AG10803 (cell line): ENCODE measurements around the gene SYT15.

Source experiments
- DNase-seq: peaks from one replicate; pipeline ENCODE4 v3.0.0; 2010; ENCODE audit warnings: low read depth
- H3K4me3 ChIP-seq: 2 replicates; pipeline ENCODE4 v1.5.1; 2011; ENCODE audit warnings: mild to moderate bottlenecking, low read length, control low read depth
- TF ChIP-seq, protein P1 (sequence below): conservative IDR thresholded peaks from 2 replicates; pipeline ENCODE4 v1.5.1; 2011; ENCODE audit warnings: mild to moderate bottlenecking, low read length, control low read depth, inconsistent platforms

Gene SYT15

DNA sequence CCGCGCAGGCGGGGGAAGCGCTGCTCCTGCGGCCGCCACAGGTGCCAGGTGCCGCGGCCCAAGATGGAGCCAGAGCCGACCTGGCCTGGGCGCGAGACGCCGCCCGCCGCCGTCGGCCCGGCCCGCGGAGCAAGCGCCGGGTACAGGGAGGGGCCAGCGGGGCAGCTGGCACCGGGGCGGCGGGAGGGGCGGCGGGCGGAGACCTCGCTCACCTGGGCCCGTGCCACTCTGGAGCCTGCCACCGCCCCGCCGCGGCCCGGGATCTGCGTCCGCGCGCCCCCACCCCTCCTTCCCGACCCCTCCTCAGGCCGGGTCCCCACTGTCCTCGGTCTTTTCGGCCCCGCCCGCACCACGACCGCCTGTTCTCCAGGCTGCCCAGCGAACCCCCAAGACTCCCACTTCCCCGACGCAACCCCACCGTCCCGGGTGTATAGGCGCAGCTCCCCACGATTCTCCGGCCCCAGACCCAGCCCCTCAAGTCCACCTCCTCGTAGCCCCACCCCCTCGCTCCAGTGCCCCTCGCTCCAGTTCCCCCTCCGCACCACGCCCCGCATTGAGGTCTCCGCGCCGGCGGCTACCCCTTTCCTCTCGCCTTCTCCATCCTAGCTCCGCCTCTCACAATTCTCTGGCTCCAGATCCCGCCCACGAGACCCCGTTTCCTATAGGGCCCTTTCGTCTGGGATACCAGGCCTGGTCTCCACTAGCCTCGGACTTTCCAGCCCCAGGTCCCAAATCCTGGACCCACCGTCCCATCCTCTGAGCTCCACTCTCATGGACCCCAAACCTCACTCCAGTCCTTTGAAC lies 22.2 kb upstream of the SYT15 start, which contains the start of gene GPRIN2:
Gene GPRIN2, minus strand, starts transcription at position 144 of the 804 bp plus-strand sequence. CDS start 5,922 bp downstream, outside the sequence.
- TF ChIP-seq, protein P1, sequence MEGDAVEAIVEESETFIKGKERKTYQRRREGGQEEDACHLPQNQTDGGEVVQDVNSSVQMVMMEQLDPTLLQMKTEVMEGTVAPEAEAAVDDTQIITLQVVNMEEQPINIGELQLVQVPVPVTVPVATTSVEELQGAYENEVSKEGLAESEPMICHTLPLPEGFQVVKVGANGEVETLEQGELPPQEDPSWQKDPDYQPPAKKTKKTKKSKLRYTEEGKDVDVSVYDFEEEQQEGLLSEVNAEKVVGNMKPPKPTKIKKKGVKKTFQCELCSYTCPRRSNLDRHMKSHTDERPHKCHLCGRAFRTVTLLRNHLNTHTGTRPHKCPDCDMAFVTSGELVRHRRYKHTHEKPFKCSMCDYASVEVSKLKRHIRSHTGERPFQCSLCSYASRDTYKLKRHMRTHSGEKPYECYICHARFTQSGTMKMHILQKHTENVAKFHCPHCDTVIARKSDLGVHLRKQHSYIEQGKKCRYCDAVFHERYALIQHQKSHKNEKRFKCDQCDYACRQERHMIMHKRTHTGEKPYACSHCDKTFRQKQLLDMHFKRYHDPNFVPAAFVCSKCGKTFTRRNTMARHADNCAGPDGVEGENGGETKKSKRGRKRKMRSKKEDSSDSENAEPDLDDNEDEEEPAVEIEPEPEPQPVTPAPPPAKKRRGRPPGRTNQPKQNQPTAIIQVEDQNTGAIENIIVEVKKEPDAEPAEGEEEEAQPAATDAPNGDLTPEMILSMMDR = no peak
- no peak within 1 kb of the TSS for H3K4me3 ChIP-seq
- DNase-seq = no peak

DNA sequence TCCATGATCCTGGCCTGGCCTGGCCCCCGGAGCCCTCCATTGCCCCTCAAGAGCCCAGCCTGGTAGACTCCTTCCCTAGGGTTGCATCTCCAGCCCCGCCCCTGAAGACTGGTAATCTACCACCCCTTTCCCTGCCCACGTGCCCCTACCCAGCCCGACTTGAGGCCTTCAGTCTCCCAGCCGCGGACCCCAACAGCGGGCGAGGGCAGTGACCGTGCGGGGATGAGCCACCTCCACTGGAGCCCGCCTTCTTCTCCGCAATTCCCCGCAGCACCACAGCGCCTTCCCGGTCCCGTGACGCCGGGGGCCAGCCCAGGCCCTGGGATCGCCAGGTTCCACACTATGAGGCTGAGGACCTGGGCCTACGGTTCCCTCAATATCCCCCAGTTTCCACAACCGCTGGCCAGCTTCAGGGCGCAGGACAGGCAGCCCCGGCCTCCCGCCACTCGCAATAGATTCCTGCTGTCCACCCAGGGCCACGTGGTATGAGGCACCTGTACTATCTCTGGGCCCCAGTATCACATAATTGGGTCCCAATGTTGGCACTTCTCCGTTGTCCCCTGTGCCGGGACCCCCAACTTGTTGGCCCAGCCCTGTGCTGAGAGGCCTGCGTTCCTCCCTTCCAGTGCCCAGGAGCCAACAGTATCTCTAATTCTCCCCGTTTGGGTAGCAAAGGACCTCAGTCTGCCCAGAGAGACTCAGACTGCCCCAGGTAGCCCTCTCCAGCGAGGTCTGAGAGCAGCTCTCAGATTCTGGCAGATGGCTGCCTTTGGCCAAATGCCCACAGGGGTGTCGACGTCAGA lies 21.4 kb upstream of the SYT15 start:
- TF ChIP-seq, protein P1 = no peak
- no peak for DNase-seq
- H3K4me3 ChIP-seq = no peak overlapping the region

DNA sequence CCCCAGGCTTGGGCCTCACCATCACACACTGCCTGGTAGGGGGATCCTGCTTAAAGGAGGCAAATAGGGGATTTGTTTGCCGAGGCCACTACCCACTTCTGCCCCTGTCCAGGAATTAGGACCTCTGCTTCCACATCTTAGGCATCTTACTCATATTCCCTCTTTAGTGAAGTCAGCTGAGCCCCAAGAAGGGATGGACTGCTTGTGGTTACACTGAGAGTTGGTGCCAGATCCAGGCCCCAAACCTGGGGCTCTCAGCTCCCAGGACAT lies 20.9 kb upstream of the SYT15 start:
- DNase-seq = no peak
- TF ChIP-seq, protein P1 = no peak
- no peak overlapping the region for H3K4me3 ChIP-seq

DNA sequence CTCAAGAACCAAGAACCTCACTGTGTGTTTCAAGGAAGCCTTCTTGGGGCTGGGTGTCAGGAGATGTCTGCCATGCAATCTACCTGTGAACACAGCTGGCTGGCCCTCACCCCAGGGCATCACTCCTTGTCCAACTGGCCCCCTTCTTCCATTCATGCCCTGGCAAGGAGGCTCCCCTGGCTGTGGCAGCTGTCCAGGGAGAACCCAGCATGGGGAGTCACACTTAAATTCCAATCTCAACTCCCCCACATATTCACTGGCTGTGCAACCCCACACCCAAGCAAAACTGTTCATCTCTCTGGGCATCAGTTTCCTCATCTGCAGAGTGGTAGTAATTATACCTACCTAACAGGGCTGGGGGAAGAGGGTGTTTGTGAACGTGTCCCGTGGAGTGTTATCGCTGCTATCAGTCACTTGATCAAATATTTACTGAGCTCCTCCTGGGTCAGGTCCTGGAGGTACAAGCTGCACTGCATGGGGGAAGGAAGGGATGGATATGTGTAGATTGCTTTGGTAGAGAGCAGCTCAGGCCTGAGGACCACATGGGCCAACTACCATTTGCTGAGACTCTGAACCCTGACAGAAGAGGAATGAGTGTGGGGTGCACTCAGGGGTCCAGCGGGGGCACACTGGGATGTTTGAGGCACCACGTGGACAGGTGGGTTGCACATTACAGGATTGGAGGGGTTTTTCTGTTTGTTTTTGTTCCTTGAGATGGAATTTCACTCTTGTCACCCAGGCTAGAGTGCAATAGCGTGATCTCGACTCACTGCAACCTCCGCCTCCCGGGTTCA lies 20.3 kb upstream of the SYT15 start:
- TF ChIP-seq, protein P1 = no peak
- no peak for DNase-seq

DNA sequence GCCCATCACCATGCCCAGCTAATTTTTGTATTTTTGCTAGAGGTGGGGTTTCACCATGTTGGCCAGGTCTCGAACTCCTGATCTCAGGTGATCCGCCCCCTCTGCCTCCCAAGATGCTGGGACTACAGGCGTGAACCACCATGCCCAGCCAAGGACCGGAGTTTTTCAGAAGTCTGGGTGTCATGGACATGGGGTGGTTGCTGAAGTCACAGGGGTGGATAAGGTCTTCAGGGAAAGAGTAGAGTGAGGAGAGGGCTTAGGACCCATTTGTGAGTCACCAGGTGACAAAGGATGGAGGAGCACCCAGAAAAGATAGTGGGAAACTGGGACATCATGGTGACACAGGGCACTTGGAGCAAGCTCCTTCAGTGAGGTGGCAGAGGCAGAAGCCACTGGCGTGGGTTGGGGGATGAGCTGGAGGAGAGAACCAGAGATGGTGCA lies 19.7 kb upstream of the SYT15 start:
- no peak for DNase-seq
- TF ChIP-seq, protein P1 = no peak
- H3K4me3 ChIP-seq = no peak overlapping the region

More for the DNA sequence above, 20.3 kb upstream of the SYT15 start:
- no peak overlapping the region for H3K4me3 ChIP-seq

DNA sequence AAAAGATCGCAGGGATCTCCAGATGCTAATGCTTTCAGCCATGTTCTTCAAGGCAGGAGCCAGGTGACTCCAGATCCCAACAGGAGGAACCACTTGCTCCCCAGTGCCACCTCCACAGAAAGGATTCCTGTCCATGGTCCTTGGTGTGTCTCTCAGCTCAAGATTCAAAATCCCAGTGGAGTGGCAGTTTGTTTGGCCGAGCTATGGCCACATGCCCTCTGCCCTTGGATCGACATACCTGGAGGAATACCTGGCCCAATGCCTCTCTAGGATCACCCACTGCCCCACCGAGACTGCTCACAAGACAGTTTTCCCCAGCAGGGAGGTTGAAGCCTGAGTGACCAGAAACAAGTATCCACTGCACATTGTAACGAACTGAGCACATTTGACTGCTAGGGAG lies 18.5 kb upstream of the SYT15 start:
- no peak overlapping the region for H3K4me3 ChIP-seq
- DNase-seq = no peak
- TF ChIP-seq, protein P1 = no peak
